T-helper 22 cell (primary cell): ENCODE measurements around the gene ATP6V1F.

Experiments
- DNase-seq: peaks from one replicate; pipeline ENCODE4 v3.0.0-alpha.2; 2020; ENCODE audit warnings: low read depth

The ATP6V1F gene

GRCh38 chr7:128867842-128868623 is 5.4 kb downstream of the ATP6V1F start:
- DNase-seq: no peak

GRCh38 chr7:128868624-128869137 is 6.0 kb downstream of the ATP6V1F start:
- no peak for DNase-seq

GRCh38 chr7:128869138-128869943 is 6.7 kb downstream of the ATP6V1F start:
- DNase-seq: no peak

- no peak for DNase-seq
These were observed 7.3 kb downstream of the ATP6V1F start for GRCh38 chr7:128869944-128870285.

- no peak for DNase-seq
These were observed 8.4 kb downstream of the ATP6V1F start for GRCh38 chr7:128871050-128871449.

- no peak for DNase-seq
These were observed 9.8 kb downstream of the ATP6V1F start for GRCh38 chr7:128872394-128872824.

- no peak for DNase-seq
These were observed 10.6 kb downstream of the ATP6V1F start for GRCh38 chr7:128873234-128873633.

GRCh38 chr7:128874140-128875031 is 11.7 kb downstream of the ATP6V1F start:
- no peak for DNase-seq

- no peak for DNase-seq
These were observed 12.9 kb downstream of the ATP6V1F start for GRCh38 chr7:128875523-128875948.

GRCh38 chr7:128876127-128876526 is 13.5 kb downstream of the ATP6V1F start:
- DNase-seq: no peak

GRCh38 chr7:128876586-128876977 is 13.9 kb downstream of the ATP6V1F start:
- DNase-seq: no peak

- no peak for DNase-seq
These were observed 14.5 kb downstream of the ATP6V1F start for GRCh38 chr7:128876978-128877755.

- DNase-seq: no peak
These were observed 15.1 kb downstream of the ATP6V1F start for GRCh38 chr7:128877756-128878120.

GRCh38 chr7:128878226-128879105 is 15.8 kb downstream of the ATP6V1F start:
- DNase-seq: no peak

GRCh38 chr7:128879461-128879938 is 16.8 kb downstream of the ATP6V1F start:
- DNase-seq: no peak

- DNase-seq: no peak
These were observed 17.5 kb downstream of the ATP6V1F start for GRCh38 chr7:128879939-128880746.

GRCh38 chr7:128880791-128881457 is 18.3 kb downstream of the ATP6V1F start:
- DNase-seq: no peak

GRCh38 chr7:128881458-128882125 is 18.9 kb downstream of the ATP6V1F start:
- no peak for DNase-seq
